ENCODE data around the gene PRPF38B.

The PRPF38B gene

GRCh38 chr1:108717774-108718316, 25.7 kb downstream of the PRPF38B start:
- no peak for DNase-seq (ENCODE audit: low read depth)

GRCh38 chr1:108718927-108719655, 27.0 kb downstream of the PRPF38B start:
- DNase-seq (ENCODE audit: low read depth): no peak

- DNase-seq (ENCODE audit: low read depth): no peak
These were observed 27.7 kb downstream of the PRPF38B start for GRCh38 chr1:108719656-108720435.

GRCh38 chr1:108722292-108722691, 30.2 kb downstream of the PRPF38B start:
- DNase-seq (ENCODE audit: low read depth): no peak

- DNase-seq (ENCODE audit: low read depth): no peak
These were observed 33.8 kb downstream of the PRPF38B start for GRCh38 chr1:108725906-108726305.

GRCh38 chr1:108728327-108728923, 36.3 kb downstream of the PRPF38B start:
- DNase-seq (ENCODE audit: low read depth): no peak

GRCh38 chr1:108729481-108729880, 37.4 kb downstream of the PRPF38B start:
- no peak for DNase-seq (ENCODE audit: low read depth)

GRCh38 chr1:108732398-108732797, 40.3 kb downstream of the PRPF38B start:
- no peak for DNase-seq (ENCODE audit: low read depth)

- DNase-seq (ENCODE audit: low read depth): no peak
These were observed 42.2 kb downstream of the PRPF38B start for GRCh38 chr1:108734171-108734865.

- no peak for DNase-seq (ENCODE audit: low read depth)
These were observed 50.1 kb downstream of the PRPF38B start for GRCh38 chr1:108742253-108742652.

- DNase-seq (ENCODE audit: low read depth): no peak
These were observed 53.9 kb downstream of the PRPF38B start for GRCh38 chr1:108745980-108746381.

- DNase-seq (ENCODE audit: low read depth): peak; percentile 100
These were observed 54.5 kb downstream of the PRPF38B start, which contains the start of gene STXBP3 for GRCh38 chr1:108746382-108747170. Gene STXBP3 (plus strand): TSS chr1:108746674. CDS start chr1:108746738, 64 bp downstream.

- no peak for DNase-seq (ENCODE audit: low read depth)
These were observed 55.2 kb downstream of the PRPF38B start for GRCh38 chr1:108747171-108747850.

- DNase-seq (ENCODE audit: low read depth): no peak
These were observed 55.8 kb downstream of the PRPF38B start for GRCh38 chr1:108747898-108748297.

- DNase-seq (ENCODE audit: low read depth): no peak
These were observed 57.0 kb downstream of the PRPF38B start for GRCh38 chr1:108749081-108749480.

GRCh38 chr1:108750476-108751181, 58.5 kb downstream of the PRPF38B start:
- DNase-seq (ENCODE audit: low read depth): no peak

Measured in stimulated activated CD8-positive, alpha-beta memory T cell treated with anti-CD3 and anti-CD28 coated beads, Interleukin-15, amount 100 ng/mL, for 1 hour (primary cell).